ENCODE results near the gene CCRL2.

DNA sequence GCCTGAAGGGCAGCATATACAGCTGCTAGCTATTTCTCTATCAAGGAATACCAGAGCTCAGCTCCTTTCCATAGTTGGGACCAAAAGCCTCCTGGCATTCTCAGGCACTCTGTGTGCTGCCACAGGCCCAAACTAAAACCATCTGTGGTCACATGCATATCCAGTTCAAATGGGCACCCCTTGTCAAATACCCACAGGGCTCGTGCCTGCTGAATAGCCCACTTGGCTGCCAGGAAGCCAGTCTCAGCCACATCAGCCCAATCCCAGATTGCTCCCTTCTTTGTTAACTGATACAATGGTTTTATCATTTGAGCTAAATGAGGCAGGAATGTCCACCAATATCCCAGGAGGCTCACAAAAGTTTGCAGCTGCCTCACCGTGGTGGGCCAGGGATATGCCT, 13.9 kb downstream of the CCRL2 start:
- TF ChIP-seq, protein P1, sequence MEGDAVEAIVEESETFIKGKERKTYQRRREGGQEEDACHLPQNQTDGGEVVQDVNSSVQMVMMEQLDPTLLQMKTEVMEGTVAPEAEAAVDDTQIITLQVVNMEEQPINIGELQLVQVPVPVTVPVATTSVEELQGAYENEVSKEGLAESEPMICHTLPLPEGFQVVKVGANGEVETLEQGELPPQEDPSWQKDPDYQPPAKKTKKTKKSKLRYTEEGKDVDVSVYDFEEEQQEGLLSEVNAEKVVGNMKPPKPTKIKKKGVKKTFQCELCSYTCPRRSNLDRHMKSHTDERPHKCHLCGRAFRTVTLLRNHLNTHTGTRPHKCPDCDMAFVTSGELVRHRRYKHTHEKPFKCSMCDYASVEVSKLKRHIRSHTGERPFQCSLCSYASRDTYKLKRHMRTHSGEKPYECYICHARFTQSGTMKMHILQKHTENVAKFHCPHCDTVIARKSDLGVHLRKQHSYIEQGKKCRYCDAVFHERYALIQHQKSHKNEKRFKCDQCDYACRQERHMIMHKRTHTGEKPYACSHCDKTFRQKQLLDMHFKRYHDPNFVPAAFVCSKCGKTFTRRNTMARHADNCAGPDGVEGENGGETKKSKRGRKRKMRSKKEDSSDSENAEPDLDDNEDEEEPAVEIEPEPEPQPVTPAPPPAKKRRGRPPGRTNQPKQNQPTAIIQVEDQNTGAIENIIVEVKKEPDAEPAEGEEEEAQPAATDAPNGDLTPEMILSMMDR (IDR thresholded peaks at IDR 0.05) = no peak
- TF ChIP-seq POLR2A (IDR thresholded peaks at IDR 0.05) = no peak
